HepG2 (cell line): ENCODE measurements around the gene SLC18A3. TPM values are rescaled to one million over a fixed set of nuclear protein-coding genes. Genes with fewer than 3 reads are reported as not detected.

Experiments used
- AFF4 ChIP-seq: sonication (generic); formaldehyde crosslinking; IDR thresholded peaks from 2 replicates; pipeline ENCODE4 v1.4.0; 2020; ENCODE audit warnings: missing genetic modification reagents
- AGO2 ChIP-seq: fragments of 200-400 bp; formaldehyde crosslinking; optimal IDR thresholded peaks from 2 replicates; pipeline ENCODE3; 2017; ENCODE audit warnings: mild to moderate bottlenecking, low read depth, low read length, moderate library complexity
- CREB3 ChIP-seq: sonication (generic); formaldehyde crosslinking; IDR thresholded peaks from 2 replicates; pipeline ENCODE4 v1.5.0; 2020; ENCODE audit warnings: missing genetic modification reagents
- FOSL2 ChIP-seq: sonication (generic); formaldehyde crosslinking; IDR thresholded peaks from 2 replicates; pipeline ENCODE4 v1.4.0; 2020; ENCODE audit warnings: missing genetic modification reagents
- FOXA1 ChIP-seq, 2 experiments: fragments of 450-650 bp in 1 of 2; sonication (generic) in 1 of 2; formaldehyde crosslinking in 1 of 2; IDR thresholded peaks; 2 replicates each; pipeline versions ENCODE4 v1.4.0 to v1.6.1; 2016 to 2020; ENCODE audit warnings: missing genetic modification reagents in 1 of 2
- FUBP1 ChIP-seq: sonication (generic); formaldehyde crosslinking; IDR thresholded peaks from 2 replicates; pipeline ENCODE4 v1.5.1; 2020; ENCODE audit warnings: missing genetic modification reagents, mild to moderate bottlenecking, borderline replicate concordance
- GATAD1 ChIP-seq: IDR thresholded peaks from 2 replicates; pipeline ENCODE4 v1.6.1; 2016; ENCODE audit warnings: missing genetic modification reagents, missing compliant biosample characterization
- GTF3A ChIP-seq: sonication (generic); formaldehyde crosslinking; conservative IDR thresholded peaks from 2 replicates; pipeline ENCODE4 v1.4.0; 2020; ENCODE audit warnings: mild to moderate bottlenecking, missing genetic modification reagents
- HNF4G ChIP-seq, 2 experiments: sonication (generic) in 1 of 2; formaldehyde crosslinking in 1 of 2; IDR thresholded peaks; 2 replicates each; pipeline versions ENCODE4 v1.4.0 to v1.6.1; 2011 to 2020; ENCODE audit warnings: borderline replicate concordance in 2 of 2, low read depth in 2 of 2, mild to moderate bottlenecking in 2 of 2, low read length in 1 of 2, missing genetic modification reagents in 1 of 2, moderate library complexity in 1 of 2
- HOXA3 ChIP-seq: sonication (generic); formaldehyde crosslinking; IDR thresholded peaks from 2 replicates; pipeline ENCODE4 v1.5.0; 2020; ENCODE audit warnings: missing genetic modification reagents
- ONECUT2 ChIP-seq: sonication (generic); formaldehyde crosslinking; IDR thresholded peaks from 2 replicates; pipeline ENCODE4 v1.4.0; 2020; ENCODE audit warnings: missing genetic modification reagents
- RAD51 ChIP-seq: fragments of 450-650 bp; IDR thresholded peaks from 2 replicates; pipeline ENCODE4 v1.6.1; 2016; ENCODE audit warnings: borderline replicate concordance
- SKI ChIP-seq: fragments of 450-650 bp; IDR thresholded peaks from one replicate; pipeline ENCODE4 v1.6.1; 2018; ENCODE audit warnings: mild to moderate bottlenecking; ENCODE audit not compliant: partially characterized antibody
- SPEN ChIP-seq: sonication (generic); formaldehyde crosslinking; IDR thresholded peaks from 2 replicates; pipeline ENCODE4 v1.5.1; 2020; ENCODE audit warnings: low read depth, mild to moderate bottlenecking, missing genetic modification reagents
- THRA ChIP-seq: sonication (generic); formaldehyde crosslinking; IDR thresholded peaks from 2 replicates; pipeline ENCODE4 v1.4.0; 2020; ENCODE audit warnings: missing genetic modification reagents, borderline replicate concordance
- ZKSCAN5 ChIP-seq: sonication (generic); formaldehyde crosslinking; IDR thresholded peaks from 2 replicates; pipeline ENCODE4 v1.5.1; 2020; ENCODE audit warnings: mild to moderate bottlenecking, missing genetic modification reagents
- ZNF224 ChIP-seq: sonication (generic); formaldehyde crosslinking; IDR thresholded peaks from 2 replicates; pipeline ENCODE4 v1.5.0; 2020; ENCODE audit warnings: mild to moderate bottlenecking, missing genetic modification reagents
- ZNF414 ChIP-seq: sonication (generic); formaldehyde crosslinking; IDR thresholded peaks from 2 replicates; pipeline ENCODE4 v1.5.0; 2020; ENCODE audit warnings: missing genetic modification reagents
- ZNF720 ChIP-seq: sonication (generic); formaldehyde crosslinking; IDR thresholded peaks from 2 replicates; pipeline ENCODE4 v1.4.0; 2020; ENCODE audit warnings: missing genetic modification reagents
- ZNF776 ChIP-seq: sonication (generic); formaldehyde crosslinking; IDR thresholded peaks from 2 replicates; pipeline ENCODE4 v1.4.0; 2020; ENCODE audit warnings: mild to moderate bottlenecking, missing genetic modification reagents
- ZNF879 ChIP-seq: sonication (generic); formaldehyde crosslinking; IDR thresholded peaks from 2 replicates; pipeline ENCODE4 v1.8.1; 2023; ENCODE audit warnings: missing genetic modification reagents
- ZSCAN25 ChIP-seq: sonication (generic); formaldehyde crosslinking; IDR thresholded peaks from 2 replicates; pipeline ENCODE4 v1.8.0; 2022; ENCODE audit warnings: mild to moderate bottlenecking, missing genetic modification reagents
- polyA plus RNA-seq, 8 experiments: library from polyadenylated mRNA; depleted of rRNA in 3 of 8; stranded (reverse) in 7 of 8; unstranded in 1 of 8; fragments of >200 nt; fragmentation: Illumina TruSeq in 4 of 8; extraction: Trizol in 4 of 8; gene quantifications; 2 replicates each; pipeline versions ENCODE4 v1.2.1 to v1.2.3, GENCODE V29; 2011 to 2016; ENCODE audit warnings: low read depth in 4 of 8, missing spikeins in 1 of 8, mixed read lengths in 1 of 8; ENCODE audit not compliant: insufficient read depth in 1 of 8
- total RNA-seq, 5 experiments: library from RNA; depleted of rRNA; stranded (reverse); fragments of >200 nt; fragmentation: Illumina TruSeq; extraction: Trizol; gene quantifications; 2 replicates each; pipeline ENCODE4 v1.2.3, GENCODE V29; 2016; ENCODE audit warnings: low read depth in 1 of 5

SLC18A3 gene
- total and polyA plus RNA-seq, 2 of the 13 experiments (the other 11 are each of a cell fraction or from before 2014, with no cell fraction given) = not detected

- no peak for TF ChIP-seq ZNF776 (CRISPR knock-in tag)
- no peak for TF ChIP-seq FOXA1 (IDR thresholded peaks at IDR 0.05)
- TF ChIP-seq FOXA1 (CRISPR knock-in tag; IDR thresholded peaks at IDR 0.05) = no peak
- no peak for TF ChIP-seq GATAD1 (CRISPR knock-in tag)
- no peak for TF ChIP-seq AGO2
- peak; percentile 49 for TF ChIP-seq FOSL2
- TF ChIP-seq AFF4 (CRISPR knock-in tag) = no peak
- TF ChIP-seq HNF4G (IDR thresholded peaks at IDR 0.05; ENCODE audit: borderline replicate concordance, low read depth, low read length) = no peak
- TF ChIP-seq HNF4G (CRISPR knock-in tag; IDR thresholded peaks at IDR 0.05; ENCODE audit: borderline replicate concordance, low read depth) = no peak
- peak; percentile 47; the same call in 1 of the 2 replicates for TF ChIP-seq HOXA3 (CRISPR knock-in tag)
- TF ChIP-seq FUBP1 (CRISPR knock-in tag) = no peak
- TF ChIP-seq SPEN (CRISPR knock-in tag) = no peak; the same call in 1 of the 2 replicates
- TF ChIP-seq THRA = peak; percentile 74
- TF ChIP-seq ZNF414 (CRISPR knock-in tag) = no peak
- TF ChIP-seq ZNF720 (CRISPR knock-in tag) = no peak
- TF ChIP-seq ONECUT2 (CRISPR knock-in tag) = peak; percentile 30; the same call in 1 of the 2 replicates
- TF ChIP-seq ZSCAN25 (CRISPR knock-in tag) = no peak
- no peak for TF ChIP-seq ZNF879
- TF ChIP-seq ZNF224 = no peak
- TF ChIP-seq RAD51 = no peak
- no peak for TF ChIP-seq GTF3A
- TF ChIP-seq SKI = no peak
- TF ChIP-seq ZKSCAN5 (CRISPR knock-in tag) = no peak
- TF ChIP-seq CREB3 (CRISPR knock-in tag) = no peak
These were observed 3.1 kb upstream of the SLC18A3 start (continued) for GRCh38 chr10:49606981-49607535.
